GM23248 (cell line): Measurements from ENCODE around the gene PSORS1C1. TPM values are rescaled to one million over a fixed set of nuclear protein-coding genes. Genes with fewer than 3 reads are reported as not detected.

Source experiments
- DNase-seq: peaks from one replicate; pipeline ENCODE4 v3.0.0-alpha.2; 2015
- H2AFZ ChIP-seq: fragments of 200-600 bp; sonication (generic); 2 replicates; pipeline ENCODE4 v1.6.1; 2016; ENCODE audit warnings: antibody characterized with exemption
- H3F3A ChIP-seq: fragments of 200-600 bp; sonication (generic); 2 replicates; pipeline ENCODE4 v1.6.1; 2016; ENCODE audit warnings: mild to moderate bottlenecking, antibody characterized with exemption, mixed run types; ENCODE audit not compliant: insufficient read depth
- H3K27ac ChIP-seq: fragments of 200-600 bp; sonication (generic); 2 replicates; pipeline ENCODE4 v1.5.1; 2016; ENCODE audit warnings: mild to moderate bottlenecking
- H3K27me3 ChIP-seq: fragments of 200-600 bp; sonication (generic); replicated peaks from 2 replicates; pipeline ENCODE4 v1.6.1; 2016; ENCODE audit warnings: mild to moderate bottlenecking; ENCODE audit not compliant: insufficient read depth
- H3K36me3 ChIP-seq: fragments of 200-600 bp; sonication (generic); 2 replicates; pipeline ENCODE4 v1.6.1; 2016; ENCODE audit warnings: low read depth, mild to moderate bottlenecking
- H3K4me1 ChIP-seq: fragments of 200-600 bp; sonication (generic); 2 replicates; pipeline ENCODE4 v1.6.1; 2016; ENCODE audit warnings: mild to moderate bottlenecking; ENCODE audit not compliant: insufficient read depth
- H3K4me2 ChIP-seq: fragments of 200-600 bp; sonication (generic); one replicate; pipeline ENCODE4 v1.6.1; 2016; ENCODE audit warnings: mild to moderate bottlenecking; ENCODE audit not compliant: unreplicated experiment
- H3K4me3 ChIP-seq: fragments of 200-600 bp; sonication (generic); 2 replicates; pipeline ENCODE4 v1.5.1; 2016; ENCODE audit warnings: mild to moderate bottlenecking
- H3K79me2 ChIP-seq: fragments of 200-600 bp; sonication (generic); 2 replicates; pipeline ENCODE4 v1.6.1; 2016; ENCODE audit warnings: mild to moderate bottlenecking; ENCODE audit not compliant: insufficient read depth
- H3K9ac ChIP-seq: fragments of 200-600 bp; sonication (generic); 2 replicates; pipeline ENCODE4 v1.6.1; 2016; ENCODE audit warnings: mild to moderate bottlenecking
- H3K9me2 ChIP-seq: fragments of 200-600 bp; sonication (generic); 2 replicates; pipeline ENCODE4 v1.6.1; 2016; ENCODE audit warnings: mixed run types, mild to moderate bottlenecking, moderate library complexity; ENCODE audit not compliant: insufficient read depth
- H3K9me3 ChIP-seq: fragments of 200-600 bp; sonication (generic); one replicate; pipeline ENCODE4 v1.6.1; 2017; ENCODE audit warnings: low read depth
- H4K20me1 ChIP-seq: fragments of 200-600 bp; sonication (generic); 2 replicates; pipeline ENCODE4 v1.6.0; 2016; ENCODE audit not compliant: insufficient read depth
- EZH2 ChIP-seq: fragments of 200-600 bp; sonication (generic); IDR thresholded peaks from 2 replicates; pipeline ENCODE4 v1.6.1; 2018; ENCODE audit warnings: antibody characterized with exemption, mild to moderate bottlenecking; ENCODE audit not compliant: insufficient read depth, poor library complexity, severe bottlenecking
- EZH2phosphoT487 ChIP-seq: fragments of 200-600 bp; sonication (generic); IDR thresholded peaks from 2 replicates; pipeline ENCODE4 v1.6.1; 2018; ENCODE audit warnings: antibody characterized with exemption, moderate library complexity, mild to moderate bottlenecking, low read depth; ENCODE audit not compliant: insufficient read depth
- WGBS, 2 experiments: methylation state at CpG; one replicate each; pipeline ENCODE4 v1.1.6; 2015 to 2017; ENCODE audit warnings: low lambda C conversion rate in 2 of 2, low coverage in 1 of 2; ENCODE audit errors: missing lambda C conversion rate in 2 of 2; 5-methylcytosine and 5-hydroxymethylcytosine counted together
- in situ Hi-C: fragments of 300-500 bp; cut with MboI; formaldehyde crosslinking; loops from 2 replicates; pipeline ENCODE4 v1.15.0; 2020
- polyA plus RNA-seq: library from polyadenylated mRNA; unstranded; fragments of >200 nt; fragmentation: Nextera tagmentation; extraction: Ambion mirVana; gene quantifications from 2 replicates; pipeline ENCODE4 v1.2.1, GENCODE V29; 2016
- total RNA-seq: library from RNA; depleted of rRNA; stranded (reverse); fragments of >200 nt; shearing (Covaris generic); gene quantifications from 2 replicates; pipeline ENCODE4 v1.2.3, GENCODE V29; 2014

Gene PSORS1C1
- total and polyA plus RNA-seq, 2 experiments from 2014 or later = 0.22 to 2.6 TPM

DNA sequence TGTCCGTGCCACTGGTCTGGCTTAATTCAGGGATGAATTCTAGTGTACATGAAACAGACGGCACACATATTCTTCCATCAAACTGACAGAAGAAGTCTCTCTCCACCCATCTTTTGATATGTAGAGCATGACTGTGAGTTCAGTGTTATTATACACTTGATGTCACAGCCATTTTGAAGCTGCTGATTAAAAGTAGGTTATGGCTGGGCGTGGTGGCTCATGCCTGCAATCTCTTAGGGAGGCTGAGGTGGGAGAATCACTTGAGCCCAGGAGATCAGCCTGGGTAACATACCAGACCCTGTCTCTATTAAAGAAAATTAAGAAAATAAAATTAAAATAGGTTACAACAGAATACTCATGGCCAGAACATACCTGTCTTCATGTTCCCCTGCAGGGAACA lies 22.9 kb upstream of the PSORS1C1 start:
- Histone ChIP-seq H3K27ac (no peak overlapping the region), H3K4me1 (peaks cover 12% of the 10 kb centered on the region), H3K36me3 (no peaks in the 10 kb centered on the region), H3K27me3 (no peaks in the 10 kb centered on the region), H3K9ac (no peak overlapping the region), H3K4me2 (no peak overlapping the region), H3K9me2 (no peaks in the 10 kb centered on the region), H3K79me2 (no peaks in the 10 kb centered on the region), H3K9me3 (no peaks in the 10 kb centered on the region), H3K4me3 (no peak overlapping the region), H4K20me1 (no peaks in the 10 kb centered on the region), H2AFZ (no peak overlapping the region), H3F3A (peaks cover 8% of the 10 kb centered on the region)
- in situ Hi-C loops = loop anchor here (25.0 kb wide), 1 partner anchor 354 kb away; the partner anchor contains the start of genes FLOT1 and IER3
- TF ChIP-seq EZH2phosphoT487 = no peak
- TF ChIP-seq EZH2 = no peak
- no peak for DNase-seq
- 32 to 33% methylated on average over 3 of the region's 3 CpGs for WGBS, 2 experiments

- Histone ChIP-seq H3K9me3 (no peaks in the 10 kb centered on the region), H3K9me2 (no peaks in the 10 kb centered on the region), H3F3A (peaks cover 2% of the 10 kb centered on the region), H3K79me2 (no peaks in the 10 kb centered on the region), H3K4me1 (peaks cover 6% of the 10 kb centered on the region), H3K36me3 (no peaks in the 10 kb centered on the region), H3K9ac (no peak overlapping the region), H3K27ac (no peak overlapping the region), H3K27me3 (no peaks in the 10 kb centered on the region), H2AFZ (no peak overlapping the region), H3K4me3 (no peak overlapping the region), H3K4me2 (no peak overlapping the region), H4K20me1 (no peaks in the 10 kb centered on the region)
- WGBS, 2 experiments = 90 to 91% methylated on average over 2 of the region's 2 CpGs
- in situ Hi-C loops = loop anchor here (25.0 kb wide), 1 partner anchor 355 kb away; the partner anchor contains the start of genes FLOT1 and IER3
- no peak for DNase-seq
- no peak for TF ChIP-seq EZH2phosphoT487
Observed at GRCh38 chr6:31092238-31092637, 22.4 kb upstream of the PSORS1C1 start.

GRCh38 chr6:31092769-31093505 lies 21.7 kb upstream of the PSORS1C1 start:
- H4K20me1 ChIP-seq = no peaks in the 10 kb centered on the region
- H2AFZ ChIP-seq = no peak overlapping the region
- H3K9me3 ChIP-seq = no peaks in the 10 kb centered on the region
- in situ Hi-C loops = loop anchor here (25.0 kb wide), 1 partner anchor 356 kb away; the partner anchor contains the start of genes FLOT1 and IER3
- H3K36me3 ChIP-seq = no peaks in the 10 kb centered on the region
- no peak overlapping the region for H3K4me2 ChIP-seq
- no peaks in the 10 kb centered on the region for H3K79me2 ChIP-seq
- no peak for TF ChIP-seq EZH2
- TF ChIP-seq EZH2phosphoT487 = no peak
- no peaks in the 10 kb centered on the region for H3K9me2 ChIP-seq
- no peak overlapping the region for H3K4me3 ChIP-seq
- peaks cover 4% of the 10 kb centered on the region; the same call in 1 of the 2 replicates for H3K4me1 ChIP-seq
- H3K27ac ChIP-seq = no peak overlapping the region
- H3F3A ChIP-seq = no peaks in the 10 kb centered on the region
- no peak for DNase-seq
- 85 to 86% methylated on average over 12 of the region's 12 CpGs for WGBS, 2 experiments
- H3K9ac ChIP-seq = no peak overlapping the region
- H3K27me3 ChIP-seq = no peaks in the 10 kb centered on the region

GRCh38 chr6:31094389-31094881 lies 20.2 kb upstream of the PSORS1C1 start:
- in situ Hi-C loops = loop anchor here (25.0 kb wide), 1 partner anchor 357 kb away; the partner anchor contains the start of genes FLOT1 and IER3
- H3F3A ChIP-seq = no peaks in the 10 kb centered on the region
- H3K9me2 ChIP-seq = no peaks in the 10 kb centered on the region
- no peak overlapping the region for H3K4me3 ChIP-seq
- no peaks in the 10 kb centered on the region for H3K36me3 ChIP-seq
- no peaks in the 10 kb centered on the region for H3K27me3 ChIP-seq
- peak; percentile 51 for DNase-seq
- no peak for TF ChIP-seq EZH2
- no peak for TF ChIP-seq EZH2phosphoT487
- no peak overlapping the region for H3K4me2 ChIP-seq
- no peaks in the 10 kb centered on the region for H3K79me2 ChIP-seq
- no peak overlapping the region for H3K9ac ChIP-seq
- H3K4me1 ChIP-seq = peaks cover 4% of the 10 kb centered on the region; the same call in 1 of the 2 replicates
- no peaks in the 10 kb centered on the region for H4K20me1 ChIP-seq
- no peaks in the 10 kb centered on the region for H3K9me3 ChIP-seq
- H2AFZ ChIP-seq = no peak overlapping the region
- WGBS, 2 experiments = 51 to 53% methylated on average over 3 of the region's 3 CpGs
- no peak overlapping the region for H3K27ac ChIP-seq
